ENCODE data around the gene CTNNBL1.

The CTNNBL1 gene

GRCh38 chr20:37736132-37736531 is 42.3 kb downstream of the CTNNBL1 start:
- Mint-ChIP-seq H3K4me1 (peaks cover 15% of the 10 kb centered on the region), H3K27ac (no peak overlapping the region), H3K4me3 (no peak overlapping the region), H3K27me3 (no peaks in the 10 kb centered on the region), H3K9me3 (no peaks in the 10 kb centered on the region)
- DNase-seq (no peak), ATAC-seq (no peak)

GRCh38 chr20:37737826-37738420 is 44.1 kb downstream of the CTNNBL1 start:
- Mint-ChIP-seq H3K9me3 (no peaks in the 10 kb centered on the region), H3K27ac (peak overlapping the region in 1 of 2 donors; percentile 40), H3K4me1 (peaks cover 15% of the 10 kb centered on the region), H3K4me3 (no peak overlapping the region), H3K27me3 (no peaks in the 10 kb centered on the region)
- no peak for DNase-seq
- ATAC-seq = no peak

- ATAC-seq (no peak), DNase-seq (no peak)
- Mint-ChIP-seq H3K4me1 (peaks cover 5% of the 10 kb centered on the region), H3K9me3 (no peaks in the 10 kb centered on the region), H3K27ac (no peak overlapping the region), H3K4me3 (no peak overlapping the region), H3K27me3 (no peaks in the 10 kb centered on the region)
Observed at GRCh38 chr20:37741055-37741454, 47.2 kb downstream of the CTNNBL1 start.

- Mint-ChIP-seq H3K27ac (no peak overlapping the region), H3K9me3 (no peaks in the 10 kb centered on the region), H3K4me3 (no peak overlapping the region), H3K4me1 (peaks cover 5% of the 10 kb centered on the region), H3K27me3 (no peaks in the 10 kb centered on the region)
- no peak for DNase-seq
- ATAC-seq = no peak
Observed at GRCh38 chr20:37741570-37741969, 47.7 kb downstream of the CTNNBL1 start.

GRCh38 chr20:37742131-37742530 is 48.3 kb downstream of the CTNNBL1 start:
- Mint-ChIP-seq H3K9me3 (no peaks in the 10 kb centered on the region), H3K27ac (no peak overlapping the region), H3K4me1 (peaks cover 5% of the 10 kb centered on the region), H3K4me3 (no peak overlapping the region), H3K27me3 (no peaks in the 10 kb centered on the region)
- DNase-seq = no peak
- ATAC-seq = no peak

- no peak for DNase-seq
- Mint-ChIP-seq H3K4me1 (peaks cover 5% of the 10 kb centered on the region), H3K4me3 (no peak overlapping the region), H3K9me3 (no peaks in the 10 kb centered on the region), H3K27me3 (no peaks in the 10 kb centered on the region), H3K27ac (peak overlapping the region in 1 of 2 donors; percentile 33)
- ATAC-seq = no peak
Observed at GRCh38 chr20:37744347-37744746, 50.5 kb downstream of the CTNNBL1 start.

- H3K4me3 Mint-ChIP-seq = peak overlapping the region in 1 of 2 donors; percentile 75
- H3K27me3 Mint-ChIP-seq = no peaks in the 10 kb centered on the region
- peak overlapping the region in 1 of 2 donors; percentile 97 for H3K27ac Mint-ChIP-seq
- H3K9me3 Mint-ChIP-seq = no peaks in the 10 kb centered on the region
- peaks cover 5% of the 10 kb centered on the region for H3K4me1 Mint-ChIP-seq
- ATAC-seq (peak; percentile 97), DNase-seq (peak in 1 of 2 donors; percentile 48)
Observed at GRCh38 chr20:37745553-37745952, 51.7 kb downstream of the CTNNBL1 start.

GRCh38 chr20:37748015-37748414 is 54.2 kb downstream of the CTNNBL1 start:
- peak overlapping the region in 1 of 2 donors; percentile 68 for H3K27ac Mint-ChIP-seq

GRCh38 chr20:37749218-37749617 is 55.4 kb downstream of the CTNNBL1 start:
- no peak overlapping the region for H3K27ac Mint-ChIP-seq
- DNase-seq (no peak), ATAC-seq (no peak)
- H3K27me3 Mint-ChIP-seq = no peaks in the 10 kb centered on the region
- H3K4me3 Mint-ChIP-seq = no peak overlapping the region
- no peaks in the 10 kb centered on the region for H3K9me3 Mint-ChIP-seq
- H3K4me1 Mint-ChIP-seq = peaks cover 4% of the 10 kb centered on the region

More at GRCh38 chr20:37748015-37748414, 54.2 kb downstream of the CTNNBL1 start:
- no peak for ATAC-seq
- H3K4me1 Mint-ChIP-seq = peaks cover 5% of the 10 kb centered on the region
- H3K9me3 Mint-ChIP-seq = no peaks in the 10 kb centered on the region
- no peaks in the 10 kb centered on the region for H3K27me3 Mint-ChIP-seq
- no peak for DNase-seq
- no peak overlapping the region for H3K4me3 Mint-ChIP-seq

- DNase-seq (no peak), ATAC-seq (no peak)
- no peak overlapping the region for H3K27ac Mint-ChIP-seq
- H3K4me3 Mint-ChIP-seq = no peak overlapping the region
- no peaks in the 10 kb centered on the region for H3K9me3 Mint-ChIP-seq
- no peaks in the 10 kb centered on the region for H3K4me1 Mint-ChIP-seq
- H3K27me3 Mint-ChIP-seq = no peaks in the 10 kb centered on the region
Observed at GRCh38 chr20:37749620-37750403, 56.0 kb downstream of the CTNNBL1 start.

GRCh38 chr20:37755665-37756064 is 61.8 kb downstream of the CTNNBL1 start:
- Mint-ChIP-seq H3K27ac (peak overlapping the region; percentile 2 to 23), H3K4me3 (no peak overlapping the region), H3K9me3 (no peaks in the 10 kb centered on the region), H3K27me3 (no peaks in the 10 kb centered on the region), H3K4me1 (no peaks in the 10 kb centered on the region)
- DNase-seq = no peak
- no peak for ATAC-seq

- DNase-seq = no peak
- no peaks in the 10 kb centered on the region for H3K9me3 Mint-ChIP-seq
- H3K4me1 Mint-ChIP-seq = no peaks in the 10 kb centered on the region
- no peak overlapping the region for H3K4me3 Mint-ChIP-seq
- H3K27ac Mint-ChIP-seq = peak overlapping the region in 1 of 2 donors; percentile 23
- no peak for ATAC-seq
- no peaks in the 10 kb centered on the region for H3K27me3 Mint-ChIP-seq
Observed at GRCh38 chr20:37756234-37756633, 62.4 kb downstream of the CTNNBL1 start.

- Mint-ChIP-seq H3K4me1 (no peaks in the 10 kb centered on the region), H3K27me3 (no peaks in the 10 kb centered on the region), H3K9me3 (no peaks in the 10 kb centered on the region), H3K27ac (no peak overlapping the region), H3K4me3 (no peak overlapping the region)
- DNase-seq = no peak
- ATAC-seq = no peak
Observed at GRCh38 chr20:37757550-37757949, 63.7 kb downstream of the CTNNBL1 start.

- DNase-seq (no peak), ATAC-seq (no peak)
- Mint-ChIP-seq H3K4me3 (no peak overlapping the region), H3K27ac (peak overlapping the region in 1 of 2 donors; percentile 29), H3K4me1 (no peaks in the 10 kb centered on the region), H3K9me3 (no peaks in the 10 kb centered on the region), H3K27me3 (no peaks in the 10 kb centered on the region)
Observed at GRCh38 chr20:37758332-37758731, 64.5 kb downstream of the CTNNBL1 start.

GRCh38 chr20:37759052-37759553 is 65.3 kb downstream of the CTNNBL1 start:
- no peaks in the 10 kb centered on the region for H3K4me1 Mint-ChIP-seq
- H3K9me3 Mint-ChIP-seq = no peaks in the 10 kb centered on the region
- H3K27ac Mint-ChIP-seq = no peak overlapping the region
- H3K27me3 Mint-ChIP-seq = no peaks in the 10 kb centered on the region
- DNase-seq (no peak), ATAC-seq (no peak)
- H3K4me3 Mint-ChIP-seq = no peak overlapping the region

- ATAC-seq (no peak), DNase-seq (no peak)
- no peak overlapping the region for H3K4me3 Mint-ChIP-seq
- no peaks in the 10 kb centered on the region for H3K9me3 Mint-ChIP-seq
- no peaks in the 10 kb centered on the region for H3K27me3 Mint-ChIP-seq
- H3K4me1 Mint-ChIP-seq = no peaks in the 10 kb centered on the region
- H3K27ac Mint-ChIP-seq = no peak overlapping the region
Observed at GRCh38 chr20:37759761-37760209, 66.0 kb downstream of the CTNNBL1 start.
